ENCODE data around the gene SLC34A2. TPM values are rescaled to one million over a fixed set of nuclear protein-coding genes. Genes with fewer than 3 reads are reported as not detected.
"Not testable (repeated sequence)": the region's sequence is repeated elsewhere in the genome, so short reads cannot be mapped to it uniquely, and the experiment has no call there.

Gene SLC34A2
- total and polyA plus RNA-seq, 5 donors = 0.11 to 0.89 TPM; not detected in 3

- H3K4me1 ChIP-seq (ENCODE audit: control insufficient read depth, insufficient read depth, low read length) = no peaks in the 10 kb centered on the region
- no peaks in the 10 kb centered on the region for H3K9me3 ChIP-seq (ENCODE audit: control insufficient read depth, low read length)
- H3K27me3 ChIP-seq (ENCODE audit: control insufficient read depth, insufficient read depth) = no peaks in the 10 kb centered on the region
- WGBS = 89% methylated on average over 4 of the region's 4 CpGs
- no peak overlapping the region for H3K4me3 ChIP-seq (ENCODE audit: low read length)
- ATAC-seq (no peak), DNase-seq (no peak)
- intact Hi-C loops (cut with DNase I) = no loop called here
- H3K27ac ChIP-seq (ENCODE audit: low read length) = no peak overlapping the region
These were observed 20.1 kb upstream of the SLC34A2 start for GRCh38 chr4:25635501-25635900.

- intact Hi-C loops (cut with DNase I) = no loop called here
- 86% methylated on average over 10 of the region's 10 CpGs for WGBS
These were observed 17.9 kb upstream of the SLC34A2 start for GRCh38 chr4:25637581-25638220.

GRCh38 chr4:25638221-25638601, 17.4 kb upstream of the SLC34A2 start:
- Histone ChIP-seq H3K27me3 (ENCODE audit: control insufficient read depth, insufficient read depth) (no peaks in the 10 kb centered on the region), H3K4me1 (ENCODE audit: control insufficient read depth, insufficient read depth, low read length) (no peaks in the 10 kb centered on the region), H3K9me3 (ENCODE audit: control insufficient read depth, low read length) (no peaks in the 10 kb centered on the region), H3K27ac (ENCODE audit: low read length) (no peak overlapping the region), H3K4me3 (ENCODE audit: low read length) (no peak overlapping the region)
- DNase-seq = no peak
- intact Hi-C loops (cut with DNase I) = no loop called here
- no peak for ATAC-seq
- 83% methylated on average over 4 of the region's 4 CpGs for WGBS

More at GRCh38 chr4:25637581-25638220, 17.9 kb upstream of the SLC34A2 start:
- no peak overlapping the region for H3K4me3 ChIP-seq (ENCODE audit: low read length)
- H3K4me1 ChIP-seq (ENCODE audit: control insufficient read depth, insufficient read depth, low read length) = no peaks in the 10 kb centered on the region
- H3K27me3 ChIP-seq (ENCODE audit: control insufficient read depth, insufficient read depth) = no peaks in the 10 kb centered on the region
- H3K9me3 ChIP-seq (ENCODE audit: control insufficient read depth, low read length) = no peaks in the 10 kb centered on the region
- no peak overlapping the region for H3K27ac ChIP-seq (ENCODE audit: low read length)
- ATAC-seq (no peak), DNase-seq (no peak)

GRCh38 chr4:25638806-25639205, 16.8 kb upstream of the SLC34A2 start:
- no peak overlapping the region for H3K4me3 ChIP-seq (ENCODE audit: low read length)
- DNase-seq (peak in 1 of 3 donors; percentile 45), ATAC-seq (no peak)
- 28% methylated on average over 4 of the region's 4 CpGs for WGBS
- H3K27ac ChIP-seq (ENCODE audit: low read length) = no peak overlapping the region
- no peaks in the 10 kb centered on the region for H3K4me1 ChIP-seq (ENCODE audit: control insufficient read depth, insufficient read depth, low read length)
- no peaks in the 10 kb centered on the region for H3K9me3 ChIP-seq (ENCODE audit: control insufficient read depth, low read length)
- no peaks in the 10 kb centered on the region for H3K27me3 ChIP-seq (ENCODE audit: control insufficient read depth, insufficient read depth)
- intact Hi-C loops (cut with DNase I) = no loop called here

- no peak for DNase-seq
- intact Hi-C loops (cut with DNase I) = no loop called here
These were observed 5.3 kb upstream of the SLC34A2 start for GRCh38 chr4:25650311-25650710.

GRCh38 chr4:25651682-25652081, 4.0 kb upstream of the SLC34A2 start:
- Histone ChIP-seq H3K4me3 (ENCODE audit: low read length) (no peak overlapping the region), H3K9me3 (ENCODE audit: control insufficient read depth, low read length) (no peaks in the 10 kb centered on the region), H3K27ac (ENCODE audit: low read length) (no peak overlapping the region), H3K27me3 (ENCODE audit: control insufficient read depth, insufficient read depth) (no peaks in the 10 kb centered on the region), H3K4me1 (ENCODE audit: control insufficient read depth, insufficient read depth, low read length) (peaks cover 2% of the 10 kb centered on the region)
- 73% methylated on average over 5 of the region's 5 CpGs for WGBS
- intact Hi-C loops (cut with DNase I) = no loop called here
- DNase-seq = no peak
- peak in 1 of 2 donors; percentile 61 for ATAC-seq

More at GRCh38 chr4:25650311-25650710, 5.3 kb upstream of the SLC34A2 start:
- 86% methylated on average over 6 of the region's 6 CpGs for WGBS
- Histone ChIP-seq H3K4me3 (ENCODE audit: low read length) (no peak overlapping the region), H3K27me3 (ENCODE audit: control insufficient read depth, insufficient read depth) (no peaks in the 10 kb centered on the region), H3K4me1 (ENCODE audit: control insufficient read depth, insufficient read depth, low read length) (peaks cover under 1% of the 10 kb centered on the region), H3K9me3 (ENCODE audit: control insufficient read depth, low read length) (no peaks in the 10 kb centered on the region), H3K27ac (ENCODE audit: low read length) (no peak overlapping the region)
- no peak for ATAC-seq

- ATAC-seq (no peak), DNase-seq (no peak)
- Histone ChIP-seq H3K9me3 (ENCODE audit: control insufficient read depth, low read length) (no peaks in the 10 kb centered on the region), H3K4me1 (ENCODE audit: control insufficient read depth, insufficient read depth, low read length) (peaks cover 2% of the 10 kb centered on the region), H3K27ac (ENCODE audit: low read length) (no peak overlapping the region), H3K27me3 (ENCODE audit: control insufficient read depth, insufficient read depth) (no peaks in the 10 kb centered on the region), H3K4me3 (ENCODE audit: low read length) (no peak overlapping the region)
- intact Hi-C loops (cut with DNase I) = no loop called here
- 65% methylated on average over 17 of the region's 17 CpGs for WGBS
These were observed 1.4 kb upstream of the SLC34A2 start for GRCh38 chr4:25654031-25654970.

- no peak overlapping the region for H3K27ac ChIP-seq (ENCODE audit: low read length)
- DNase-seq = no peak
- WGBS = 64% methylated on average over 8 of the region's 8 CpGs
- no peaks in the 10 kb centered on the region for H3K9me3 ChIP-seq (ENCODE audit: control insufficient read depth, low read length)
- ATAC-seq = no peak
- no peak overlapping the region for H3K4me3 ChIP-seq (ENCODE audit: low read length)
- H3K4me1 ChIP-seq (ENCODE audit: control insufficient read depth, insufficient read depth, low read length) = peaks cover 2% of the 10 kb centered on the region
- H3K27me3 ChIP-seq (ENCODE audit: control insufficient read depth, insufficient read depth) = no peaks in the 10 kb centered on the region
- intact Hi-C loops (cut with DNase I) = no loop called here
These were observed 380 bp downstream of the SLC34A2 start for GRCh38 chr4:25656031-25656430.

- intact Hi-C loops (cut with DNase I) = no loop called here
- Histone ChIP-seq H3K27ac (ENCODE audit: low read length) (no peak overlapping the region), H3K4me3 (ENCODE audit: low read length) (no peak overlapping the region), H3K4me1 (ENCODE audit: control insufficient read depth, insufficient read depth, low read length) (peaks cover 2% of the 10 kb centered on the region), H3K27me3 (ENCODE audit: control insufficient read depth, insufficient read depth) (no peaks in the 10 kb centered on the region), H3K9me3 (ENCODE audit: control insufficient read depth, low read length) (no peaks in the 10 kb centered on the region)
- DNase-seq (no peak), ATAC-seq (no peak)
- WGBS = 72% methylated on average over 3 of the region's 3 CpGs
These were observed 2.7 kb downstream of the SLC34A2 start for GRCh38 chr4:25658357-25658771.

GRCh38 chr4:25658777-25659176, 3.1 kb downstream of the SLC34A2 start:
- intact Hi-C loops (cut with DNase I) = no loop called here
- no peaks in the 10 kb centered on the region for H3K27me3 ChIP-seq (ENCODE audit: control insufficient read depth, insufficient read depth)

GRCh38 chr4:25661441-25661840, 5.8 kb downstream of the SLC34A2 start:
- intact Hi-C loops (cut with DNase I); ATAC-seq; H3K27ac ChIP-seq (ENCODE audit: low read length); H3K4me3 ChIP-seq (ENCODE audit: low read length); DNase-seq; H3K9me3 ChIP-seq (ENCODE audit: control insufficient read depth, low read length); H3K27me3 ChIP-seq (ENCODE audit: control insufficient read depth, insufficient read depth); H3K4me1 ChIP-seq (ENCODE audit: control insufficient read depth, insufficient read depth, low read length): not testable (repeated sequence)
- 86% methylated on average over 4 of the region's 4 CpGs for WGBS

More at GRCh38 chr4:25658777-25659176, 3.1 kb downstream of the SLC34A2 start:
- no peak overlapping the region for H3K27ac ChIP-seq (ENCODE audit: low read length)
- DNase-seq (no peak), ATAC-seq (no peak)
- 86% methylated on average over 3 of the region's 3 CpGs for WGBS
- H3K4me1 ChIP-seq (ENCODE audit: control insufficient read depth, insufficient read depth, low read length) = peaks cover 2% of the 10 kb centered on the region
- H3K4me3 ChIP-seq (ENCODE audit: low read length) = no peak overlapping the region
- no peaks in the 10 kb centered on the region for H3K9me3 ChIP-seq (ENCODE audit: control insufficient read depth, low read length)

Measured in right cardiac atrium (tissue), 5 donors.